Erythroblast (primary cell): Measurements from ENCODE around the gene LSM14B.

Experiments used
- GATA1 ChIP-seq: IDR thresholded peaks from 2 replicates; pipeline ENCODE4 v1.6.1; 2011; ENCODE audit warnings: low read depth, mild to moderate bottlenecking, control low read depth, low read length, moderate library complexity
- POLR2A ChIP-seq: IDR thresholded peaks from 2 replicates; pipeline ENCODE4 v1.6.1; 2011; ENCODE audit warnings: mild to moderate bottlenecking, low read length

- TF ChIP-seq POLR2A, result no peak
- no peak for TF ChIP-seq GATA1
Measured at GRCh38 chr20:62085206-62085605, 37.1 kb upstream of the LSM14B start.
